ENCODE measurements around the gene DBI. TPM values are rescaled to one million over a fixed set of nuclear protein-coding genes. Genes with fewer than 3 reads are reported as not detected.

DBI gene
- total RNA-seq, 1 experiment from 2014 or later, result 253 TPM

DNA sequence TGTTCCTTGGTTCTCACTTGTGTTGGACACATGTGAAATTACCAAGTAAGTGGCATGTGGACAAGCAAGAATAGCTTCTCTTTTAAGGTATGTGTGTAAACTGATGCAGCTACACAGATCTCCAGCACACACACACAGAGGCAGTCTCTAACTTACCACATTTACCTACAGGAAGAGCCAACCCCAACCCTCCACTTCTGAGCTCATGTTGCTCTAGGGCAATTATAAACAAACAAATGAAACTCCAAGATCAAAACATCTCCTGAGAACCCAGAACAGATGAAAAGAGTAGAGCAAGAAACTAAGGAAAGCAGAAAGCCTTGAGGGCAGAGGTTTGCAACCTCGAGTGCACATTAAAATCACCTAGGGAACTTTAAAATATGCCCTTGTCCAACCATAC, 48.9 kb downstream of the DBI start:
- POLR2A ChIA-PET, result no interaction called here
- Histone ChIP-seq H3K4me3 (ENCODE audit: low read depth in 2 of 2, low read length in 2 of 2) (no peak overlapping the region), H3K9me3 (ENCODE audit: control insufficient read depth, insufficient read depth, low read depth, low read length) (no peaks in the 10 kb centered on the region), H3K27ac (ENCODE audit: low read length) (no peak overlapping the region), H3K27me3 (ENCODE audit: control insufficient read depth, insufficient read depth, low read length) (peaks cover 3% of the 10 kb centered on the region; the same call in 1 of the 2 replicates), H3K4me1 (ENCODE audit: control insufficient read depth, insufficient read depth, low read length) (no peaks in the 10 kb centered on the region), H3K36me3 (ENCODE audit: control insufficient read depth, insufficient read depth, low read length) (no peaks in the 10 kb centered on the region)
- BruUV-seq (replicated peaks), result no TSS peak
- intact Hi-C loops (cut with micrococcal nuclease; ENCODE audit: unreplicated experiment) (no loop called here), in situ Hi-C loops (cut with HindIII; ENCODE audit: low pct_unique_long_range_greater_than_20kb, low sequenced_read_pairs) (no loop called here)
- CTCF ChIA-PET, result interaction anchor here (1.2 kb wide), 1 partner anchor 9 kb away, joined by 4 read pairs; no protein-coding TSS in a partner anchor
- ATAC-seq (no peak), DNase-seq (ENCODE audit: low read depth, low spot score) (no peak)
- TF ChIP-seq POLR2AphosphoS5 (IDR thresholded peaks at IDR 0.05; ENCODE audit: low read depth, low read length) (no peak), TCF7L2 (IDR thresholded peaks at IDR 0.05; ENCODE audit: low read depth, low read length) (no peak), SIN3A (IDR thresholded peaks at IDR 0.05; ENCODE audit: borderline replicate concordance, insufficient read depth, low read depth, low read length) (no peak)
- TF ChIP-seq, protein P1, sequence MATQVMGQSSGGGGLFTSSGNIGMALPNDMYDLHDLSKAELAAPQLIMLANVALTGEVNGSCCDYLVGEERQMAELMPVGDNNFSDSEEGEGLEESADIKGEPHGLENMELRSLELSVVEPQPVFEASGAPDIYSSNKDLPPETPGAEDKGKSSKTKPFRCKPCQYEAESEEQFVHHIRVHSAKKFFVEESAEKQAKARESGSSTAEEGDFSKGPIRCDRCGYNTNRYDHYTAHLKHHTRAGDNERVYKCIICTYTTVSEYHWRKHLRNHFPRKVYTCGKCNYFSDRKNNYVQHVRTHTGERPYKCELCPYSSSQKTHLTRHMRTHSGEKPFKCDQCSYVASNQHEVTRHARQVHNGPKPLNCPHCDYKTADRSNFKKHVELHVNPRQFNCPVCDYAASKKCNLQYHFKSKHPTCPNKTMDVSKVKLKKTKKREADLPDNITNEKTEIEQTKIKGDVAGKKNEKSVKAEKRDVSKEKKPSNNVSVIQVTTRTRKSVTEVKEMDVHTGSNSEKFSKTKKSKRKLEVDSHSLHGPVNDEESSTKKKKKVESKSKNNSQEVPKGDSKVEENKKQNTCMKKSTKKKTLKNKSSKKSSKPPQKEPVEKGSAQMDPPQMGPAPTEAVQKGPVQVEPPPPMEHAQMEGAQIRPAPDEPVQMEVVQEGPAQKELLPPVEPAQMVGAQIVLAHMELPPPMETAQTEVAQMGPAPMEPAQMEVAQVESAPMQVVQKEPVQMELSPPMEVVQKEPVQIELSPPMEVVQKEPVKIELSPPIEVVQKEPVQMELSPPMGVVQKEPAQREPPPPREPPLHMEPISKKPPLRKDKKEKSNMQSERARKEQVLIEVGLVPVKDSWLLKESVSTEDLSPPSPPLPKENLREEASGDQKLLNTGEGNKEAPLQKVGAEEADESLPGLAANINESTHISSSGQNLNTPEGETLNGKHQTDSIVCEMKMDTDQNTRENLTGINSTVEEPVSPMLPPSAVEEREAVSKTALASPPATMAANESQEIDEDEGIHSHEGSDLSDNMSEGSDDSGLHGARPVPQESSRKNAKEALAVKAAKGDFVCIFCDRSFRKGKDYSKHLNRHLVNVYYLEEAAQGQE (IDR thresholded peaks at IDR 0.05; ENCODE audit: insufficient read depth in 1 of 2, low read depth in 2 of 2, low read length in 1 of 2), result no peak
- TF ChIP-seq, protein P2, sequence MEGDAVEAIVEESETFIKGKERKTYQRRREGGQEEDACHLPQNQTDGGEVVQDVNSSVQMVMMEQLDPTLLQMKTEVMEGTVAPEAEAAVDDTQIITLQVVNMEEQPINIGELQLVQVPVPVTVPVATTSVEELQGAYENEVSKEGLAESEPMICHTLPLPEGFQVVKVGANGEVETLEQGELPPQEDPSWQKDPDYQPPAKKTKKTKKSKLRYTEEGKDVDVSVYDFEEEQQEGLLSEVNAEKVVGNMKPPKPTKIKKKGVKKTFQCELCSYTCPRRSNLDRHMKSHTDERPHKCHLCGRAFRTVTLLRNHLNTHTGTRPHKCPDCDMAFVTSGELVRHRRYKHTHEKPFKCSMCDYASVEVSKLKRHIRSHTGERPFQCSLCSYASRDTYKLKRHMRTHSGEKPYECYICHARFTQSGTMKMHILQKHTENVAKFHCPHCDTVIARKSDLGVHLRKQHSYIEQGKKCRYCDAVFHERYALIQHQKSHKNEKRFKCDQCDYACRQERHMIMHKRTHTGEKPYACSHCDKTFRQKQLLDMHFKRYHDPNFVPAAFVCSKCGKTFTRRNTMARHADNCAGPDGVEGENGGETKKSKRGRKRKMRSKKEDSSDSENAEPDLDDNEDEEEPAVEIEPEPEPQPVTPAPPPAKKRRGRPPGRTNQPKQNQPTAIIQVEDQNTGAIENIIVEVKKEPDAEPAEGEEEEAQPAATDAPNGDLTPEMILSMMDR (IDR thresholded peaks at IDR 0.05), result no peak

DNA sequence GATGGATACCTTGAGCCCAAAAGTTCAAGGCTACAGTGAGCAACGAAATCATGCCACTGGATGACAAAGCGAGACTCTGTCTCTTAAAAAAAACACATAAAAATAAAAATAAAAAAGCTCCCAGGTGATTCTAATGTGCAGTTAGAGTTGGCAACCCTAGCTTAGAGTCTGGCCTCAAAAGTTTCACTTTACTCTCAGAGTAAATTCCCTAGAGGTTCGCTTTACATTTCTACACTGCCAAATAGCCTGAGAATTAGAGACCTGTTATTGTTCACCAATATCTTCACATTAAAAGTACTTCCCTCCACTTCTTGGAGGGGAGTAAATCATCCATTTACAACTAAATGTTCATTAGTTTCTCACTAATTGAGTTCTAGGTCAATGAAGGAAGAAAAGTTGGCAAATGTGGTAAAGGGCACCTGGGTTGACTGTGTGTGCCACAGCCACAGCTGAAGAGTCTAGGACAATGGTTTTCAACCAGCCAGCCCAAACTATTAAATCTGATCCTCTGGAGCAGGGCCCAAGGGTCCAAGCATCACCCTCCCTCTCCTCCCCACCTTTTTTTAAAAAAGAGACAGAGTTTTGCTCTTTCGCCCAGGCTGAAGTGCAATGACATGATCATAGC, 49.6 kb downstream of the DBI start:
- ATAC-seq, result no peak
- intact Hi-C loops (cut with micrococcal nuclease; ENCODE audit: unreplicated experiment), result no loop called here
- Histone ChIP-seq H3K27ac (ENCODE audit: low read length) (no peak overlapping the region), H3K36me3 (ENCODE audit: control insufficient read depth, insufficient read depth, low read length) (no peaks in the 10 kb centered on the region), H3K9me3 (ENCODE audit: control insufficient read depth, insufficient read depth, low read depth, low read length) (no peaks in the 10 kb centered on the region), H3K27me3 (ENCODE audit: control insufficient read depth, insufficient read depth, low read length) (peaks cover 3% of the 10 kb centered on the region; the same call in 1 of the 2 replicates), H3K4me1 (ENCODE audit: control insufficient read depth, insufficient read depth, low read length) (no peaks in the 10 kb centered on the region), H3K4me3 (ENCODE audit: low read depth in 2 of 2, low read length in 2 of 2) (no peak overlapping the region)
- BruUV-seq (replicated peaks), result no TSS peak
- in situ Hi-C loops (cut with HindIII; ENCODE audit: low pct_unique_long_range_greater_than_20kb, low sequenced_read_pairs), result no loop called here
- ChIA-PET CTCF (interaction anchor here (1.2 kb wide), 1 partner anchor 10 kb away, joined by 4 read pairs; no protein-coding TSS in a partner anchor), POLR2A (no interaction called here)
- TF ChIP-seq POLR2AphosphoS5 (IDR thresholded peaks at IDR 0.05; ENCODE audit: low read depth, low read length) (no peak), TCF7L2 (IDR thresholded peaks at IDR 0.05; ENCODE audit: low read depth, low read length) (no peak), SIN3A (IDR thresholded peaks at IDR 0.05; ENCODE audit: borderline replicate concordance, insufficient read depth, low read depth, low read length) (no peak)
- TF ChIP-seq, protein P2 (IDR thresholded peaks at IDR 0.05), result no peak
- TF ChIP-seq, protein P1 (IDR thresholded peaks at IDR 0.05; ENCODE audit: insufficient read depth in 1 of 2, low read depth in 2 of 2, low read length in 1 of 2), result no peak
- no peak for DNase-seq (ENCODE audit: low read depth, low spot score)
